ENCODE results near the gene MEGF11. TPM values are rescaled to one million over a fixed set of nuclear protein-coding genes. Genes with fewer than 3 reads are reported as not detected.

Gene MEGF11
- total RNA-seq, 3 donors from 2014 or later (not counting 1 experiment from before 2014, with no cell fraction given), result not detected

GRCh38 chr15:66022163-66022525 lies 231.4 kb downstream of the MEGF11 start:
- DNase-seq (no peak), ATAC-seq (no peak)
- no peak for TF ChIP-seq CTCF (IDR thresholded peaks at IDR 0.05)
- H3K27me3 ChIP-seq (ENCODE audit: control insufficient read depth, insufficient read depth, low read length), result peaks cover 2% of the 10 kb centered on the region
- H3K9me3 ChIP-seq (ENCODE audit: control insufficient read depth, insufficient read depth, low read length), result no peaks in the 10 kb centered on the region
- H3K36me3 Mint-ChIP-seq, result no peaks in the 10 kb centered on the region
- no peak overlapping the region for H3K27ac ChIP-seq (ENCODE audit: low read length)
- WGBS (ENCODE audit: insufficient coverage), result 74% methylated on average over 3 of the region's 3 CpGs
- H3K4me3 ChIP-seq (ENCODE audit: low read length), result no peak overlapping the region
- H3K9me3 Mint-ChIP-seq, result no peaks in the 10 kb centered on the region
- H3K36me3 ChIP-seq (ENCODE audit: control insufficient read depth, insufficient read depth, low read length), result no peaks in the 10 kb centered on the region
- intact Hi-C loops (cut with micrococcal nuclease), result no loop called here
- no peaks in the 10 kb centered on the region for H3K4me1 Mint-ChIP-seq
- H3K4me3 Mint-ChIP-seq, result no peak overlapping the region
- no peaks in the 10 kb centered on the region for H3K4me1 ChIP-seq (ENCODE audit: control insufficient read depth, insufficient read depth, low read length)
- H3K27me3 Mint-ChIP-seq (ENCODE audit: low read depth in 2 of 2), result peaks cover 9 to 15% of the 10 kb centered on the region in 2 donors
- H3K27ac Mint-ChIP-seq, result no peak overlapping the region

- H3K27me3 Mint-ChIP-seq (ENCODE audit: low read depth in 2 of 2), result peaks cover 8 to 15% of the 10 kb centered on the region in 2 donors
- no peak for TF ChIP-seq CTCF (IDR thresholded peaks at IDR 0.05)
- intact Hi-C loops (cut with micrococcal nuclease), result no loop called here
- H3K9me3 Mint-ChIP-seq, result no peaks in the 10 kb centered on the region
- H3K27ac Mint-ChIP-seq, result no peak overlapping the region
- ATAC-seq (no peak), DNase-seq (no peak)
- Histone ChIP-seq H3K27ac (ENCODE audit: low read length) (no peak overlapping the region), H3K36me3 (ENCODE audit: control insufficient read depth, insufficient read depth, low read length) (no peaks in the 10 kb centered on the region), H3K4me1 (ENCODE audit: control insufficient read depth, insufficient read depth, low read length) (no peaks in the 10 kb centered on the region), H3K9me3 (ENCODE audit: control insufficient read depth, insufficient read depth, low read length) (no peaks in the 10 kb centered on the region), H3K27me3 (ENCODE audit: control insufficient read depth, insufficient read depth, low read length) (peaks cover 2% of the 10 kb centered on the region), H3K4me3 (ENCODE audit: low read length) (no peak overlapping the region)
- 82% methylated on average over 7 of the region's 7 CpGs for WGBS (ENCODE audit: insufficient coverage)
- no peaks in the 10 kb centered on the region for H3K36me3 Mint-ChIP-seq
- no peak overlapping the region for H3K4me3 Mint-ChIP-seq
- H3K4me1 Mint-ChIP-seq, result no peaks in the 10 kb centered on the region
These were observed 231.9 kb downstream of the MEGF11 start for GRCh38 chr15:66021496-66022162.

- no peak overlapping the region for H3K27ac Mint-ChIP-seq
- no peak overlapping the region for H3K4me3 ChIP-seq (ENCODE audit: low read length)
These were observed 233.6 kb downstream of the MEGF11 start for GRCh38 chr15:66019826-66020398.

More at GRCh38 chr15:66019826-66020398, 233.6 kb downstream of the MEGF11 start:
- ATAC-seq, result no peak
- TF ChIP-seq CTCF (IDR thresholded peaks at IDR 0.05), result no peak
- Mint-ChIP-seq H3K4me1 (no peaks in the 10 kb centered on the region), H3K36me3 (no peaks in the 10 kb centered on the region), H3K27me3 (ENCODE audit: low read depth in 2 of 2) (peaks cover 14 to 15% of the 10 kb centered on the region in 2 donors), H3K4me3 (no peak overlapping the region), H3K9me3 (no peaks in the 10 kb centered on the region)
- DNase-seq, result no peak
- H3K27ac ChIP-seq (ENCODE audit: low read length), result no peak overlapping the region
- no peaks in the 10 kb centered on the region for H3K4me1 ChIP-seq (ENCODE audit: control insufficient read depth, insufficient read depth, low read length)
- no peaks in the 10 kb centered on the region for H3K9me3 ChIP-seq (ENCODE audit: control insufficient read depth, insufficient read depth, low read length)
- intact Hi-C loops (cut with micrococcal nuclease), result no loop called here
- no peaks in the 10 kb centered on the region for H3K36me3 ChIP-seq (ENCODE audit: control insufficient read depth, insufficient read depth, low read length)
- peaks cover 2% of the 10 kb centered on the region for H3K27me3 ChIP-seq (ENCODE audit: control insufficient read depth, insufficient read depth, low read length)
- WGBS (ENCODE audit: insufficient coverage), result 83% methylated on average over 9 of the region's 10 CpGs
